ENCODE data around the gene MAP7D2. TPM values are rescaled to one million over a fixed set of nuclear protein-coding genes. Genes with fewer than 3 reads are reported as not detected.

The MAP7D2 gene
- total and polyA plus RNA-seq, 2 of the 4 experiments (the other 2 are of a cell fraction) = 0.18 to 0.19 TPM

DNA sequence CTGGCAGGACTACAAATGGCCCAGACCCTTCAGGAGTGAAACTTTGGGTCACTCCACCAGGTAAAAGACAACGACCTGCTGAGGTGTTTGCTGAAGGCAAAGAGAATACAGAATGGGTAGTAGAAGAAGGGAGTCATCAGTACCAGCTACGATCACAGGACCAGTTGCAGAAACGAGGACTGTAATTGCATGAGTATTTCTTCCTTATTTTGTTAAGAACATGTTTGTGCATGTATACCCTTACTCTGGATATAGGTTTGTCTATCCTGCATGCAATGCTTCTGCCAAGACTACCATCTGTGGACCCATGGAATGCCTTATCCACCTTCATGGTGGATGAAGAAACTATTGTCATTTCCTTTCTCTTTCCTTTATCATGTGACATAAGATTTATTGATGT lies 77.7 kb downstream of the MAP7D2 start:
- in situ Hi-C loops (cut with MboI; ENCODE audit: low sequenced_read_pairs) = no loop called here

More for the DNA sequence above, 77.7 kb downstream of the MAP7D2 start:
- H3K9ac ChIP-seq (ENCODE audit: low read depth, low read length) = no peak overlapping the region
- no peak overlapping the region for H3K27ac ChIP-seq (ENCODE audit: insufficient read depth, low read length)
- no peak overlapping the region for H3K14ac ChIP-seq (replicated peaks; ENCODE audit: low read depth, low read length)
- H2BK5ac ChIP-seq (ENCODE audit: low read depth, low read length, poor library complexity, severe bottlenecking) = no peak overlapping the region
- no peaks in the 10 kb centered on the region for H3K9me3 ChIP-seq (ENCODE audit: control insufficient read depth, insufficient read depth, low read length)
- H2AK5ac ChIP-seq (ENCODE audit: low read depth, low read length) = no peak overlapping the region
- H2AFZ ChIP-seq (replicated peaks; ENCODE audit: low read length, poor library complexity) = no peak overlapping the region
- dilution Hi-C loops (cut with HindIII; ENCODE audit: low sequenced_read_pairs, unreplicated experiment) = no loop called here
- intact Hi-C loops (cut with micrococcal nuclease) = no loop called here
- H3K23ac ChIP-seq (ENCODE audit: low read depth, low read length) = no peak overlapping the region
- H3K4me2 ChIP-seq (ENCODE audit: low read depth, low read length) = no peak overlapping the region
- no peak overlapping the region for H2AK9ac ChIP-seq (replicated peaks; ENCODE audit: low read depth, low read length, poor library complexity)
- ATAC-seq (ENCODE audit: low read depth) (no peak), DNase-seq (no peak)
- ChIA-PET CTCF (no interaction called here), POLR2A (ENCODE audit: unreplicated experiment) (no interaction called here)
- H3K18ac ChIP-seq (ENCODE audit: low read depth, low read length) = no peak overlapping the region
- H2BK20ac ChIP-seq (ENCODE audit: low read depth, low read length) = no peak overlapping the region
- no peaks in the 10 kb centered on the region for H3K9me1 ChIP-seq (ENCODE audit: insufficient read depth, low read length)
- H4K91ac ChIP-seq (ENCODE audit: insufficient read depth, low read depth, low read length) = no peak overlapping the region
- no peaks in the 10 kb centered on the region for H3K4me1 ChIP-seq (ENCODE audit: control insufficient read depth, insufficient read depth, low read length)
- H3K4ac ChIP-seq (ENCODE audit: low read depth, low read length) = no peak overlapping the region
- no peak overlapping the region for H4K8ac ChIP-seq (ENCODE audit: low read depth in 2 of 2, low read length in 2 of 2)
- no peaks in the 10 kb centered on the region for H3K79me1 ChIP-seq (ENCODE audit: low read depth in 1 of 2, low read length in 2 of 2)
- H2BK120ac ChIP-seq (ENCODE audit: low read depth, low read length) = no peak overlapping the region
- BruUV-seq (replicated peaks) = no TSS peak
- H2BK15ac ChIP-seq (ENCODE audit: low read depth, low read length) = no peak overlapping the region
- H3K56ac ChIP-seq (ENCODE audit: extremely low read depth, insufficient read depth, low read length) = no peak overlapping the region
- WGBS, 2 experiments (ENCODE audit: extremely low coverage in 2 of 2, insufficient read length in 1 of 2) = no CpG with 5 or more reads among the region's 3 CpGs
- TF ChIP-seq FOS (IDR thresholded peaks at IDR 0.05; ENCODE audit: low read depth, low read length) = no peak
- no peak for TF ChIP-seq RAD21 (IDR thresholded peaks at IDR 0.05; ENCODE audit: low read length)
- TF ChIP-seq, protein P1, sequence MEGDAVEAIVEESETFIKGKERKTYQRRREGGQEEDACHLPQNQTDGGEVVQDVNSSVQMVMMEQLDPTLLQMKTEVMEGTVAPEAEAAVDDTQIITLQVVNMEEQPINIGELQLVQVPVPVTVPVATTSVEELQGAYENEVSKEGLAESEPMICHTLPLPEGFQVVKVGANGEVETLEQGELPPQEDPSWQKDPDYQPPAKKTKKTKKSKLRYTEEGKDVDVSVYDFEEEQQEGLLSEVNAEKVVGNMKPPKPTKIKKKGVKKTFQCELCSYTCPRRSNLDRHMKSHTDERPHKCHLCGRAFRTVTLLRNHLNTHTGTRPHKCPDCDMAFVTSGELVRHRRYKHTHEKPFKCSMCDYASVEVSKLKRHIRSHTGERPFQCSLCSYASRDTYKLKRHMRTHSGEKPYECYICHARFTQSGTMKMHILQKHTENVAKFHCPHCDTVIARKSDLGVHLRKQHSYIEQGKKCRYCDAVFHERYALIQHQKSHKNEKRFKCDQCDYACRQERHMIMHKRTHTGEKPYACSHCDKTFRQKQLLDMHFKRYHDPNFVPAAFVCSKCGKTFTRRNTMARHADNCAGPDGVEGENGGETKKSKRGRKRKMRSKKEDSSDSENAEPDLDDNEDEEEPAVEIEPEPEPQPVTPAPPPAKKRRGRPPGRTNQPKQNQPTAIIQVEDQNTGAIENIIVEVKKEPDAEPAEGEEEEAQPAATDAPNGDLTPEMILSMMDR (conservative IDR thresholded peaks at IDR 0.05; ENCODE audit: low read depth, low read length) = no peak
- TF ChIP-seq MAFK (IDR thresholded peaks at IDR 0.05; ENCODE audit: low read depth, low read length) = no peak
- TF ChIP-seq SMC3 (IDR thresholded peaks at IDR 0.05; ENCODE audit: low read depth, low read length) = no peak
- TF ChIP-seq, protein P2, sequence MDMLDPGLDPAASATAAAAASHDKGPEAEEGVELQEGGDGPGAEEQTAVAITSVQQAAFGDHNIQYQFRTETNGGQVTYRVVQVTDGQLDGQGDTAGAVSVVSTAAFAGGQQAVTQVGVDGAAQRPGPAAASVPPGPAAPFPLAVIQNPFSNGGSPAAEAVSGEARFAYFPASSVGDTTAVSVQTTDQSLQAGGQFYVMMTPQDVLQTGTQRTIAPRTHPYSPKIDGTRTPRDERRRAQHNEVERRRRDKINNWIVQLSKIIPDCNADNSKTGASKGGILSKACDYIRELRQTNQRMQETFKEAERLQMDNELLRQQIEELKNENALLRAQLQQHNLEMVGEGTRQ (IDR thresholded peaks at IDR 0.05; ENCODE audit: low read depth, low read length) = no peak
- TF ChIP-seq MAZ (IDR thresholded peaks at IDR 0.05; ENCODE audit: borderline replicate concordance, low read depth, low read length) = no peak
- TF ChIP-seq, protein P3, sequence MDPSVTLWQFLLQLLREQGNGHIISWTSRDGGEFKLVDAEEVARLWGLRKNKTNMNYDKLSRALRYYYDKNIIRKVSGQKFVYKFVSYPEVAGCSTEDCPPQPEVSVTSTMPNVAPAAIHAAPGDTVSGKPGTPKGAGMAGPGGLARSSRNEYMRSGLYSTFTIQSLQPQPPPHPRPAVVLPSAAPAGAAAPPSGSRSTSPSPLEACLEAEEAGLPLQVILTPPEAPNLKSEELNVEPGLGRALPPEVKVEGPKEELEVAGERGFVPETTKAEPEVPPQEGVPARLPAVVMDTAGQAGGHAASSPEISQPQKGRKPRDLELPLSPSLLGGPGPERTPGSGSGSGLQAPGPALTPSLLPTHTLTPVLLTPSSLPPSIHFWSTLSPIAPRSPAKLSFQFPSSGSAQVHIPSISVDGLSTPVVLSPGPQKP (IDR thresholded peaks at IDR 0.05; ENCODE audit: borderline replicate concordance, low read depth, low read length) = no peak
- TF ChIP-seq CEBPB (IDR thresholded peaks at IDR 0.05; ENCODE audit: low read depth, low read length) = no peak
- TF ChIP-seq RCOR1 (IDR thresholded peaks at IDR 0.05; ENCODE audit: insufficient replicate concordance, low read length) = no peak
- no peak for TF ChIP-seq NFE2L2 (IDR thresholded peaks at IDR 0.05; ENCODE audit: low read depth, low read length)
- no peak for TF ChIP-seq CHD1 (IDR thresholded peaks at IDR 0.05; ENCODE audit: low read depth, low read length)
- TF ChIP-seq MXI1 (IDR thresholded peaks at IDR 0.05; ENCODE audit: borderline replicate concordance, low read depth, low read length) = no peak
- TF ChIP-seq RFX5 (IDR thresholded peaks at IDR 0.05; ENCODE audit: low read depth, low read length) = no peak
- H3K4me3 ChIP-seq (ENCODE audit: insufficient read depth, low read depth, low read length) = no peak overlapping the region
- no peak overlapping the region for H4K5ac ChIP-seq (ENCODE audit: low read depth, low read length)
- H3K36me3 ChIP-seq (ENCODE audit: control insufficient read depth, insufficient read depth, low read length) = no peaks in the 10 kb centered on the region
- H3K27me3 ChIP-seq (ENCODE audit: control insufficient read depth, insufficient read depth, low read length) = peaks cover 8% of the 10 kb centered on the region
- H4K20me1 ChIP-seq (ENCODE audit: insufficient read depth, low read length) = no peaks in the 10 kb centered on the region

All from IMR-90 (cell line).